Hindlimb muscle (tissue), 1 donor: ENCODE results near the gene CDT1. TPM values are rescaled to one million over a fixed set of nuclear protein-coding genes. Genes with fewer than 3 reads are reported as not detected.
"Not testable (repeated sequence)": the region's sequence is repeated elsewhere in the genome, so short reads cannot be mapped to it uniquely, and the experiment has no call there.

ENCODE experiments used
- DNase-seq: peaks from one replicate; pipeline ENCODE4 v3.0.0-alpha.2; 2013
- polyA plus RNA-seq: library from polyadenylated mRNA; unstranded; fragments of 120-200 nt; gene quantifications from one replicate; pipeline ENCODE4 v1.2.1, GENCODE V29; 2013; ENCODE audit not compliant: insufficient read length

Gene CDT1
- polyA plus RNA-seq, 1 donor = 8.5 TPM

DNA sequence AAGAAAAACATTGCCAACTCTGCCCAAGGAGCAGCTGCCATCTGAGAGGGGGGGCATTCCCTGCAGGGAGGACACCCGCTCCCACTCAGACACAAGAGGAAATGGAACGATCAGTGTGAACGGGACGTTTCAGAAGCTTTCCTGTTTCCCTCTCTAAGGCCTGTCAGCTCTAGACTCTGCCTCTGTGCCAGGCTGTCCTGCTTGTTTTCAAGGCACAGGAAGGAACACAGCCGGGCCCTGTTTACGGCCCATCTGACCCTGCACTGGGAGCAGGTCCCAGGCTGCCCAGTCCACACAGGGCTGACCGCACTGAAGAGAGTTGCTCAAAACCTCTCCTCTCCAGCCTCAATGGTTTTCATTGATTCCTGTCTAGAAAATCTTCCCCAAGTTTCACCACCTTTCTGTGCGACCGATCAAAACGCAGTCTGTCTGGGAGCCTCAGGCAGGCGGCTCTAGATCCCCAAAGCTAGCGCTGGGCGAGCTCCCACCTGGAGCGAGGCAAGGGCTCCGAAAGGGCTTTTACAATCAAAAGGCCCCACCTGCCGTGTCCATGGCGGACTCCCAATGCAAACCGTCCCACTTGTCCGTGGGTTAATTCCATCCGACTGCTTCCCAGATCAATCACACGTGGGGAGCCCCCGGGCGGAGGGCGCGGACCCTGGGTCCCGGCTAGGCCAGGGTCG is 20.1 kb upstream of the CDT1 start:
- DNase-seq = no peak

DNA sequence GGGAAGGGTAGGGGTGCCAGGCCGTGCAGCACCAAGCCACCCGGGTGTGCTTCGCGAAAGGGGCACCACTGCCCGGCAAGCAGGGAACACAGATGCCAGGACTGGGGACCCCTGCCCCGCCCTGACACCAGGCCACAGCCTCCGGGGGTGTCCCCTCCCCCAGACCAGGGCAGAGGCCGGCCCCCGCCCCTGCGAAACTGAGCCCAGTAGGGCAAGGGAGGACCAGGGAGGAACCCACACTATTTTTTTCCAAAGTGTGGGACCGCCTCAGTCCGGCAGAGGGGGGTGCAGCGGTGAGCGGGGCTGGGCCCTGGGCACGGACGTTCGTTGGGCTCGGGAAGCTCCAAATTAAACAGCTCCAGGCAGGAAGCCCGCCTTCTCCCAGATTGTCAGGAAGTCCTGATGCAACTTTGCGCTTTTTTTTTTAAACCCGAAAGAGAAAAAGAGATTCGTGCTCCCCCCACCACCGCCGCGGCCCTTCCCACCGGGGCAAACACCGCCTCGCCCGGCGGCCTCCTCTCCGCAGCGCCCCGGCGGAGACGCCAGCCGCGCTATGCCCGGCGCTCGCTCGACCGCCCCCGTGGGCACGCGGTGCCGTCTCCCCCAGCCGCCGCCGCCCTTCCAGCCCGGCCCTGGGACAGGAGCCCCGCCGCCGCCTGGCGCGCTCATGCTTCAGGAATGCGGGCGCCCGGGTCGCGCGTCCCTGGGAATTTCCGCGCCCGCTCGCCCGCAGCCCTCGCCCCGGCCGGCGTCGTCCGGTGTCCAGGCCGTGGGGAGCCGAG is 19.3 kb upstream of the CDT1 start:
- peak; percentile 71 for DNase-seq

DNA sequence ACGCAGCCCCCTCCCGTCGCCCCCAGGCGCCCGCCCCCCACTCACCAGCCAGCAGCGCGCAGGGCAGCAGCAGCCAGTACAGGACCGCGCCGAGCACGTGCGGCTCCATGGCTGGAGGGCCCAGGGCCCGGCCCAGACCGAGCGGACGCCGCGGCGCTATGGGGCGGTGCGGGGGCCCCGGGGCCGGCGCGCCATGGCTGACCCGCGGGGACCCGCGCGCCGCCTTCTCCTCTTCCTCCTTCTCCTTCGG is 18.8 kb upstream of the CDT1 start:
- DNase-seq = no peak

DNA sequence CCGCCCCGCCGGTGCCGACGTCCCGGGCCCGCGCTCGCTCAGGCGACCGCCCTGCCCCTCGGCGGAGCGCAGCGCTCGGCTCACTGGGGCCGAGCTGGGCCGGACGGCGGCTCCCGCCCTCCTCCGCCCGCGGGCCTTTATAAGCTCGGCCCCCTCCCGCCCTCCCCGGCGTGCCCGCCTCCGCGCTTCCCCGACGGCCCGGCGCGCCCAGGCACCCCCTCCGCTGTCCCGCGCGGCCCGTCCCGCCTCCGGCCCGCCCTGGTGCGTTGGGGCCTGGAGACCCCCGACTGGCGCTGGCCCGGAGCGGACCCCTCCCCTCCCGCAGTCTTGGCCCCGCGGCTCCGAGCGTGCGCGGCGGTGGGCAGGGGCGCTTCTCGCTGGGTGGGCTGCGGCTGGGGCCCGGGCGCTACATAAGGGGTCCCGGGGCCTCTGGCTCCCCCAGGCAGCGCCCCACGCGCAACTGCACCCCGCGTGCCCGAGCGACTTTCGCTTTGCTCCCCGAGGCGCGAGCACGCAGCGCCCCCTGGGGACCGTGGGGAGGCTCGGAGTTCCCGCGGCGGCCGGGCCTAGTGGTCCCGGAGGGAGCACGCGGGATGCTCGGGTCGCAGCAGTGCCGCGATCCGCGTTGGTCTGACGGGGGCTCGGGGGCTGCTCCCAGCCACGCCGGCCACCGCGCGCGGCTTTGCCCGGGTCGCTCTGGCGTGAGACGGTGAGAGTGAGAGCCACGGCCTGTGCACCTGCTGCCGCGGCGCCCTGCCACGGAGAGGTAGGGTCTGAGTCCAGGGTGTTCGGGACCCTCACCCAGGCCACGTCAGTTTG is 18.3 kb upstream of the CDT1 start, which contains the start of gene PIEZO1:
PIEZO1 (minus strand) TSS at position 115 of the 819 bp plus-strand sequence. CDS start 256 bp downstream, outside the sequence.
- DNase-seq = peak; percentile 74

GRCh38 chr16:88787579-88788314 is 15.8 kb upstream of the CDT1 start:
- no peak for DNase-seq

DNA sequence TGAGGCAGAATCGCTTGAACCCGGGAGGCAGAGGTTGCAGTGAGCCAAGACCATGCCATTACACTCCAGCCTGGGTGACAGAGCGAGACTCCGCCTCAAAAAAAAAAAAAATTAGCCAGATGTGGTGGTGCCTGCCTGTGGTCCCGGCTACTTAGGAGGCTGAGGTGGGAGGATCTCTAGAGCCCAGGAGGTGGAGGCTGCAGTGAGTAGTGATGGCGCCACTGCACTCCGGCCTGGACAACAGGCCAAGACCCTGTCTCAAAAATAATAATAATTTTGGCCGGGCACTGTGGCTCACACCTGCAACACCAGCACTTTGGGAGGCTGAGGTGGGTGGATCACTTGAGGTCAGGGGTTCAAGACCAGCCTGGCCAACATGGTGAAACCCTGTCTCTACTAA is 14.8 kb upstream of the CDT1 start:
- DNase-seq = not testable (repeated sequence)

- DNase-seq = no peak
Measured at GRCh38 chr16:88789594-88789993, 14.0 kb upstream of the CDT1 start.

GRCh38 chr16:88790312-88791211 is 13.0 kb upstream of the CDT1 start:
- DNase-seq = no peak

DNA sequence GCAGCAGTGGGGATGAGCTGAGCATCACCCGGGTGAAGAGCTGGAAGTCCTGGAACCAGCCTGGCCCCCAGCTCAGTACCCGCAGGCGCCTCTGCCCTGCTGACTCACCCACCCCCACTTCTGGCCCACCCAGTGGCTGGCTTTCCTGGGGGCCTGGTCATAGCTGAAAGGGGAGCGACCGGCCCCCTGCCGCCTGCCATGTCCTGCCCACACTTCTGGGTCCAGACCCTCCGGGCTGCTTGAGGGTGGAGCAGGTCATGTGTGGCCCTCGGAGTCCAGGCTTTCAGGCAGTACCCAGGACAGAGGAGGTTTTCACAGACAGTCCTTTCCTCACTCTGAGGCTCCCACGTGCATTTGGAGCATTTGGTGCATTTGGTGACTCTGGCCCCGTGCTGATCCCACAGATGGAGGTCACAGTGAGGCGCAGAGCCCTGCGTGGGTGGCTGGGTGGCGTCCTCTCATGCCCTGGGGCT is 11.5 kb upstream of the CDT1 start:
- no peak for DNase-seq

GRCh38 chr16:88792668-88793250 is 10.8 kb upstream of the CDT1 start:
- no peak for DNase-seq

GRCh38 chr16:88793251-88793954 is 10.2 kb upstream of the CDT1 start:
- no peak for DNase-seq

GRCh38 chr16:88796278-88796677 is 7.3 kb upstream of the CDT1 start:
- no peak for DNase-seq

- DNase-seq = no peak
Measured at GRCh38 chr16:88798073-88798472, 5.5 kb upstream of the CDT1 start.

DNA sequence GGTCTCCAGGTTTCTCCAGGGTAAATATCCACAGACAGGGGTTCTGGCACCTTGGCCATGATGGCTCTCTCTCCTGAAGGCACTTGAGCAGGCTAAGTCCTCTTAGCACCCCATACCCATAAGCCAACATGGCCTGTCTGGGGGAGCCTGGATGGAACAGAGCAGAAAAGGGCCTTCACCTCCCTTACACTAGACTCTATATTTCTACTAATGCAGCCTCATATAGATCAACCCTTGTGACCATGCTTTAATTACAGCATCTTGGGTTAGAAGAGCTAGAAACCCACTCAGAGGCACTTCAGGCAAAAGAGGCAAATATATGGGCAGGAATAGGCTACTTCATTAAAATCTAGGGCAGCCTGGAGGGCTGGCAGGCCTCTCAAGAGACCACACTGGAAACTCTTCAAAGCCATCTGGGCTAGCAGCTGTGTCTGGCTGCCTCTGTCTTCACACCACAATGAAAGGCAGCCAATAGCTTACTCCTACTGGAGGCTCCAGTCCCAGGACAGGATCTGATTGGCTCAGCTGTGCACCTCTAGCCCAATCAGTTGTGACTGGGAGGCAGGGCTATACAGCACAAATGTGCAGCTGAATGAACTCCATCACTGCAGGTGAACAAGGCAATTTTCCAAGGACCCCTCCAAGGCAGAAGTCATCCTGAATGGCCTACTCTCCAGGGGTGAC is 4.7 kb upstream of the CDT1 start:
- DNase-seq = no peak

DNA sequence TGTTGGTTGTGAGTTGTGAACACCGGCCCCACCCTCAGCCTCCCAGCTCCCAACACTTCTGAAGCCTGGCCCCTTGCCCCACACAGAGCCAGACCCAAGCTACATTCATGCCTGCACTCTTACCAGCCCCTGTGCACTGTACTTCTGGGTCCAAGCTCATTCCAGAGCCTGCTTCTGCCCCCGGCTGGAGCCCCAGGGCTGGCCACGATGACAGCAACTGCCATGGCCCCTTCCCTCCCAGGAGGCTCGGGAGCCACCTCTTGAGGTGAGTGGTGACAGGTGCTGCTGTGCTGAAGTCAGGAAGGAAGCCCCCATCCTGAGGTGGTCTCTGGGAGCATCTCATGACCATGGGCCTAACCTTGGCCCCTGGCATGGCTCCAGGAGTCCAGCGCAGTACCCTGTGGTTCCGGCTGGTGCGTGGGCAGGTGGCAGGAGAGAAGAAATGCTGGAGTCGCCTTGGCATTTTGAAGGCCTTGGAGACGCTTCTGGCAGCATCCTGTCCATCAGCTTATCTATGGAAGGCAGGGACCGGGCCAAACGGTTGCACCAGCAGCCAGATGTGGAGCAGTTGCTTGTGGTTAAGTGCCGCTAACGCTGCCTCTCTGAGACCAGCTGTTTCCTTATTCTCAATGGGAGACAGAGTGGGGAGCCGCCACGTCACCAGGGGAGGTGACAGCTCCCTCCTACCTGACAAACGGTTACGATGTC is 3.9 kb upstream of the CDT1 start:
- DNase-seq = no peak

DNA sequence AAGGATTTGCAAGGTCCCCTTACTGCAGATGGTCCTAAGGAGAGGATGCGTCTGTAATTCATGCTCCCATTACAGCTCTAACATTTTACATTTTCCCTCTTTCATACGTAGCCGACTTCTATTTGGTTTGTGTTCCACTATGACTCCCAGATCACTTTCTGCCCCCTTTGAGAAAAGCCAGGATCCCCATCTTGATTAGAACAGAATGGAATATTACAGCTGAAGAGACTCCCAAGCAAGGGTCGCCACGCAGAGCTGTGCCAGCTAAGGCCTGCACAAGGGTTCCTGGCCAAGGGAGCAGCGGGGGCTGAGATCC is 3.4 kb upstream of the CDT1 start:
- DNase-seq = no peak

GRCh38 chr16:88804173-88804551 is 573 bp downstream of the CDT1 start:
- no peak for DNase-seq

DNA sequence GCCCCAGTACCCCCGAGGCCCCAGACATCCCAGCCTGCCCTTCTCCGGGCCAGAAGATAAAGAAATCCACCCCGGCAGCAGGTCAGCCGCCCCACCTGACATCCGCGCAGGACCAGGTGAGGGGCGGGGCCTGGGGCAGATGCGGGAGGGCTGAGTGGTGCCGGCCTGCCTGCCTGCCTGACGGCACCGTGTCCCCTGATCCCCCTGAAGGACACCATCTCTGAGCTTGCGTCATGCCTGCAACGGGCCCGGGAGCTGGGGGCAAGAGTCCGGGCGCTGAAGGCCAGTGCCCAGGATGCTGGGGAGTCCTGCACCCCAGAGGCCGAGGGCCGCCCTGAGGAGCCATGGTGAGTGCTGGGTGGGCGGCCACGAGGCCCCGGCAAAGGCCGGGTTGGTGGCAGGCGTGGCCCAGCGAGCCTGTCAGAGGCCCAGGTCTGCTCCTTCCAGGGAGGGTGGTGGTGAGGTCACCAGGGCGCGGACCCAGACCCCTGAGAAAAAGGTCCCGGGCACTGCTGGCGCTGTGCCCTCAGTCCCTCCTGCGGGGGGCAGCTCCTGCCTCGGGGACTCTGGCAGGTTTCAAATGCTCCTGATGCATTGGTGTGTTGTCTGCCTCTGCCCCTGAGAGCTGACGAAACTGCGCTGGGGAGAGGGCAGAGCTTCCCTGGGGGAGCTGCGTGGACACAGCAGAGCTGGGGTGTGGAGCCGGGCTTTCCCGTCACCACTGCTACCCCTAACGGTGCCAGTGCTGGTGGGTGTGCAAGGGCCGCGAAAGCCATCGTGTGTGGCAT is 1.2 kb downstream of the CDT1 start:
- DNase-seq = no peak

DNA sequence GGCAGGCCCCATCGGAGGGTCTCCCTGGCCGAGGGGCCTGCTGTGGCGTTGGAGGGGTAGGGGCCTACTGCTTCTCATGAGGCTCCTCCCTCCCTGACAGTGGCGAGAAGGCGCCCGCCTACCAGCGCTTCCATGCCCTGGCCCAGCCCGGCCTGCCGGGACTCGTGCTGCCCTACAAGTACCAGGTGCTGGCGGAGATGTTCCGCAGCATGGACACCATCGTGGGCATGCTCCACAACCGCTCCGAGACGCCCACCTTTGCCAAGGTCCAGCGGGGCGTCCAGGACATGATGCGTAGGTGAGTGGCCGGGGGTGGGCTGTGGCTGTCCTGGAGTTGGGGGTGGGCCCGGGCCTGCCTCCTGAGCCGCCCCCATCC is 1.7 kb downstream of the CDT1 start:
- DNase-seq = no peak
